SK-N-SH treated with all-trans-retinoic acid at 6 μM for 48 hours (cell line): ENCODE data around the gene AMPH.

Experiments used
- ATAC-seq: fragments of 200-7000 bp; cut with Tn5 transposase; 3 replicates; pipeline ENCODE4 v1.9.1; 2020; ENCODE audit warnings: mild to moderate bottlenecking, moderate library complexity
- ARNTL ChIP-seq: fragments of 450-650 bp; formaldehyde crosslinking; IDR thresholded peaks from 2 replicates; pipeline ENCODE4 v1.5.0; 2020; ENCODE audit warnings: low read depth, mild to moderate bottlenecking, moderate library complexity, borderline replicate concordance
- BACH2 ChIP-seq: fragments of 250-450 bp; sonication (Bioruptor Pico); IDR thresholded peaks from 2 replicates; pipeline ENCODE4 v1.9.0; 2021; ENCODE audit warnings: mild to moderate bottlenecking, borderline replicate concordance
- ESRRG ChIP-seq: fragments of 250-450 bp; sonication (Bioruptor Pico); IDR thresholded peaks from 2 replicates; pipeline ENCODE4 v1.6.1; 2021; ENCODE audit warnings: mild to moderate bottlenecking
- GLIS3 ChIP-seq: fragments of 250-450 bp; sonication (Bioruptor Pico); IDR thresholded peaks from 2 replicates; pipeline ENCODE4 v1.5.0; 2020; ENCODE audit warnings: mild to moderate bottlenecking, moderate library complexity
- ISL1 ChIP-seq: fragments of 250-450 bp; sonication (Bioruptor Pico); IDR thresholded peaks from 2 replicates; pipeline ENCODE4 v2.1.2; 2022; ENCODE audit warnings: mild to moderate bottlenecking, moderate library complexity
- OSR1 ChIP-seq: fragments of 250-450 bp; sonication (Bioruptor Pico); IDR thresholded peaks from 2 replicates; pipeline ENCODE4 v1.8.0; 2022; ENCODE audit warnings: moderate library complexity, mild to moderate bottlenecking, inconsistent platforms
- PPARA ChIP-seq: fragments of 250-450 bp; sonication (Bioruptor Pico); IDR thresholded peaks from 2 replicates; pipeline ENCODE4 v1.5.0; 2020; ENCODE audit warnings: mild to moderate bottlenecking, borderline replicate concordance
- RARB ChIP-seq: fragments of 250-450 bp; sonication (Bioruptor Pico); IDR thresholded peaks from 2 replicates; pipeline ENCODE4 v1.8.0; 2021; ENCODE audit warnings: mild to moderate bottlenecking, moderate library complexity
- TOX ChIP-seq: fragments of 250-450 bp; sonication (Bioruptor Pico); IDR thresholded peaks from 2 replicates; pipeline ENCODE4 v1.8.0; 2021; ENCODE audit warnings: mild to moderate bottlenecking, moderate library complexity, borderline replicate concordance
- ZC3H10 ChIP-seq: fragments of 250-450 bp; sonication (Bioruptor Pico); IDR thresholded peaks from 2 replicates; pipeline ENCODE4 v1.5.1; 2021; ENCODE audit warnings: mild to moderate bottlenecking, moderate library complexity
- ZFP30 ChIP-seq: fragments of 450-650 bp; formaldehyde crosslinking; IDR thresholded peaks from 2 replicates; pipeline ENCODE4 v1.5.0; 2022; ENCODE audit warnings: mild to moderate bottlenecking, moderate library complexity
- ZNF565 ChIP-seq: fragments of 450-650 bp; formaldehyde crosslinking; conservative IDR thresholded peaks from 2 replicates; pipeline ENCODE4 v1.5.0; 2020; ENCODE audit warnings: low read depth, mild to moderate bottlenecking, moderate library complexity
- ZNF70 ChIP-seq: fragments of 450-650 bp; formaldehyde crosslinking; IDR thresholded peaks from 2 replicates; pipeline ENCODE4 v1.5.0; 2020; ENCODE audit warnings: mild to moderate bottlenecking, moderate library complexity
- ZNF8 ChIP-seq: fragments of 450-650 bp; formaldehyde crosslinking; IDR thresholded peaks from 2 replicates; pipeline ENCODE4 v1.5.0; 2020; ENCODE audit warnings: mild to moderate bottlenecking, moderate library complexity
- TF ChIP-seq, protein P1 (sequence below): fragments of 250-450 bp; sonication (Bioruptor Pico); IDR thresholded peaks from 2 replicates; pipeline ENCODE4 v1.5.0; 2020; ENCODE audit warnings: mild to moderate bottlenecking, moderate library complexity
- TF ChIP-seq, protein P2 (sequence below): fragments of 250-450 bp; sonication (Bioruptor Pico); IDR thresholded peaks from 2 replicates; pipeline ENCODE4 v1.5.1; 2020; ENCODE audit warnings: low read depth, mild to moderate bottlenecking, moderate library complexity
- TF ChIP-seq, protein P3 (sequence below): fragments of 250-450 bp; sonication (Bioruptor Pico); IDR thresholded peaks from 2 replicates; pipeline ENCODE4 v1.8.0; 2020; ENCODE audit warnings: mild to moderate bottlenecking, moderate library complexity, borderline replicate concordance
- TF ChIP-seq, protein P4 (sequence below): fragments of 250-450 bp; sonication (Bioruptor Pico); IDR thresholded peaks from 2 replicates; pipeline ENCODE4 v1.8.0; 2021; ENCODE audit warnings: low read depth, mild to moderate bottlenecking, moderate library complexity, borderline replicate concordance
- TF ChIP-seq, protein P5 (sequence below): fragments of 250-450 bp; sonication (Bioruptor Pico); IDR thresholded peaks from 2 replicates; pipeline ENCODE4 v1.5.1; 2021; ENCODE audit warnings: mild to moderate bottlenecking, moderate library complexity

Gene AMPH

DNA sequence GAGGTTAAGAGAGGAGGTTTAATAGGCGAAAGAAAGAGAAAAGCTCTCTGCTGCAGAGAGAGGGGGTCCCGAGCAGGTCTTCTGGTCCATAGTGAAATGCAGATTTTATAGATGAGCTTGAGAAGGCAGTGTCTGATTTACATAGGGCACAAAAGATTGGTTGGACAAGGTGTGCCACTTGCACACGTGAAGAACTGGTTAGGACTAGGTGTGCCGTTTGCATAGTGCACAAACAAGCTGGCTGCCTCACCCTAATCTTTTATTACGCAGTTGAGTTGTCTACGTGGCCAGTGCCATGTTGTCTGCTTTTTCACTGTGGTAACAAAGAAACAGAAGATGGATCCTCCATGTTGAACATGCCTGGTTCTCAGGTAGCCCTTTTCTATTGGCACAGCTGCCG lies 82.6 kb downstream of the AMPH start (continued):
- TF ChIP-seq, protein P1, sequence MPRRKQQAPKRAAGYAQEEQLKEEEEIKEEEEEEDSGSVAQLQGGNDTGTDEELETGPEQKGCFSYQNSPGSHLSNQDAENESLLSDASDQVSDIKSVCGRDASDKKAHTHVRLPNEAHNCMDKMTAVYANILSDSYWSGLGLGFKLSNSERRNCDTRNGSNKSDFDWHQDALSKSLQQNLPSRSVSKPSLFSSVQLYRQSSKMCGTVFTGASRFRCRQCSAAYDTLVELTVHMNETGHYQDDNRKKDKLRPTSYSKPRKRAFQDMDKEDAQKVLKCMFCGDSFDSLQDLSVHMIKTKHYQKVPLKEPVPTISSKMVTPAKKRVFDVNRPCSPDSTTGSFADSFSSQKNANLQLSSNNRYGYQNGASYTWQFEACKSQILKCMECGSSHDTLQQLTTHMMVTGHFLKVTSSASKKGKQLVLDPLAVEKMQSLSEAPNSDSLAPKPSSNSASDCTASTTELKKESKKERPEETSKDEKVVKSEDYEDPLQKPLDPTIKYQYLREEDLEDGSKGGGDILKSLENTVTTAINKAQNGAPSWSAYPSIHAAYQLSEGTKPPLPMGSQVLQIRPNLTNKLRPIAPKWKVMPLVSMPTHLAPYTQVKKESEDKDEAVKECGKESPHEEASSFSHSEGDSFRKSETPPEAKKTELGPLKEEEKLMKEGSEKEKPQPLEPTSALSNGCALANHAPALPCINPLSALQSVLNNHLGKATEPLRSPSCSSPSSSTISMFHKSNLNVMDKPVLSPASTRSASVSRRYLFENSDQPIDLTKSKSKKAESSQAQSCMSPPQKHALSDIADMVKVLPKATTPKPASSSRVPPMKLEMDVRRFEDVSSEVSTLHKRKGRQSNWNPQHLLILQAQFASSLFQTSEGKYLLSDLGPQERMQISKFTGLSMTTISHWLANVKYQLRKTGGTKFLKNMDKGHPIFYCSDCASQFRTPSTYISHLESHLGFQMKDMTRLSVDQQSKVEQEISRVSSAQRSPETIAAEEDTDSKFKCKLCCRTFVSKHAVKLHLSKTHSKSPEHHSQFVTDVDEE (CRISPR knock-in tag), result no peak
- no peak for TF ChIP-seq GLIS3 (CRISPR knock-in tag)
- no peak for TF ChIP-seq PPARA (CRISPR knock-in tag)
- no peak for TF ChIP-seq ZFP30 (CRISPR knock-in tag)
- TF ChIP-seq ZNF565 (CRISPR knock-in tag), result no peak

DNA sequence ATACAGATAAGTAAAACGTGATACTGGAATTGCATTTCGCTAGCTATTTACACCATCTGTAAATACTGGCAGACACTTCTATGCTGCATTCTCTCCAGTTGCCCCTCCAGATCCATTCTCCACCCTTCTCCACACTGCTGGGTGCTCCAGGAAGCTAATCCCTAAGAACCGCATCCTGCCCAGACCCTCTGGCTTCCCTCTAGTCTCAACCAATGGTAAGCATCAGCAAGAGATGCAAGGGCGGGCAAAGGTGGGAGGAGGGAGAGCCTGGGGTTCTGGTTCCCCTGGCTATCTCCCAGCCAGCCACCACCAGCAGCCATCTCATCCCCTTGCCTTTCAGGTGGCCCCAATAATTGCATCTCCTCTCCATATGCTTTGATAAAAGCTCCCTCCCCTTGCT lies 84.4 kb downstream of the AMPH start:
- ATAC-seq, result no peak
- TF ChIP-seq, protein P1 (CRISPR knock-in tag), result no peak

DNA sequence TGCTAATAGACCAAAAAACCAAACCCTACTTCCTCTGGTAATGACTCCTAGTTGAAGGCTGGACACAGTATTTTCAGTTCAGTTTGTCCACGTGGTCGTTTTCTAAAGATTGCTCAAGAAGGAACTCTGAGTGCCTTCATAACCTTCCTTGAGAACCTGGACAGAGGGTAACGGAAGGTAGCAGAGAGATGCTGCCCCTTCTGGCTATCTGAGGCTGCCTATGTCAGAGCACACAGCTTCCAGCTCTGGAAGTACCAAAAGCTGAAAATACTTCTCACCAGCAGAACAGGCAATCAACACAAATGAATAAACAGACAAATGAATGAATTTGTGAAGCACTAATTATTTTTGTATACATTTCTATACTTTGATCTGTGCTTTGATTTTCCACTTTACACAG lies 85.2 kb downstream of the AMPH start:
- TF ChIP-seq, protein P2, sequence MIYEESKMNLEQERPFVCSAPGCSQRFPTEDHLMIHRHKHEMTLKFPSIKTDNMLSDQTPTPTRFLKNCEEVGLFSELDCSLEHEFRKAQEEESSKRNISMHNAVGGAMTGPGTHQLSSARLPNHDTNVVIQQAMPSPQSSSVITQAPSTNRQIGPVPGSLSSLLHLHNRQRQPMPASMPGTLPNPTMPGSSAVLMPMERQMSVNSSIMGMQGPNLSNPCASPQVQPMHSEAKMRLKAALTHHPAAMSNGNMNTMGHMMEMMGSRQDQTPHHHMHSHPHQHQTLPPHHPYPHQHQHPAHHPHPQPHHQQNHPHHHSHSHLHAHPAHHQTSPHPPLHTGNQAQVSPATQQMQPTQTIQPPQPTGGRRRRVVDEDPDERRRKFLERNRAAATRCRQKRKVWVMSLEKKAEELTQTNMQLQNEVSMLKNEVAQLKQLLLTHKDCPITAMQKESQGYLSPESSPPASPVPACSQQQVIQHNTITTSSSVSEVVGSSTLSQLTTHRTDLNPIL, result no peak
- TF ChIP-seq ESRRG (CRISPR knock-in tag) (no peak), ARNTL (CRISPR knock-in tag) (no peak), ZNF8 (CRISPR knock-in tag) (no peak), TOX (no peak), GLIS3 (CRISPR knock-in tag) (no peak), ZC3H10 (CRISPR knock-in tag) (no peak)
- TF ChIP-seq, protein P1 (CRISPR knock-in tag), result no peak
- TF ChIP-seq, all 23 proteins: peak for 0

DNA sequence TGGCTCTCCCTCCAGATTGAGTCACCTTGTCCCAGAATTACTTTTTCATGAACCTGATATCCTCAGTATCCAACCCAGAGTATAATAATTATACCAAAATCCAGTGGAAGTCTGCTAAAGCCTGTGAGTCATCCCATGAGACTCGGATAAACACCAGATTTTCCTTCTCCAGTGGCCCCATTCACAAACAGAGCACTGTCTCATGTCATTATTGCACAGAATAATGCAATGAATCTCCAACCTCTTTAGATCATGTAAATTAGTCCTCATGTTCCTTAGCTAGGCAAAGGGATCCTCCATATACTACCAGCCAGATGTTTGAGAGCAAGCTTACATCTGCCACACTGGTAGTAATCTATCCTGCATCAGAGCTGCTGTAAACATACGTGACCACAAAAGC lies 89.0 kb downstream of the AMPH start:
- no peak for ATAC-seq
- TF ChIP-seq ZC3H10 (CRISPR knock-in tag), result no peak
- TF ChIP-seq ZNF70 (CRISPR knock-in tag), result no peak
- TF ChIP-seq, protein P3, sequence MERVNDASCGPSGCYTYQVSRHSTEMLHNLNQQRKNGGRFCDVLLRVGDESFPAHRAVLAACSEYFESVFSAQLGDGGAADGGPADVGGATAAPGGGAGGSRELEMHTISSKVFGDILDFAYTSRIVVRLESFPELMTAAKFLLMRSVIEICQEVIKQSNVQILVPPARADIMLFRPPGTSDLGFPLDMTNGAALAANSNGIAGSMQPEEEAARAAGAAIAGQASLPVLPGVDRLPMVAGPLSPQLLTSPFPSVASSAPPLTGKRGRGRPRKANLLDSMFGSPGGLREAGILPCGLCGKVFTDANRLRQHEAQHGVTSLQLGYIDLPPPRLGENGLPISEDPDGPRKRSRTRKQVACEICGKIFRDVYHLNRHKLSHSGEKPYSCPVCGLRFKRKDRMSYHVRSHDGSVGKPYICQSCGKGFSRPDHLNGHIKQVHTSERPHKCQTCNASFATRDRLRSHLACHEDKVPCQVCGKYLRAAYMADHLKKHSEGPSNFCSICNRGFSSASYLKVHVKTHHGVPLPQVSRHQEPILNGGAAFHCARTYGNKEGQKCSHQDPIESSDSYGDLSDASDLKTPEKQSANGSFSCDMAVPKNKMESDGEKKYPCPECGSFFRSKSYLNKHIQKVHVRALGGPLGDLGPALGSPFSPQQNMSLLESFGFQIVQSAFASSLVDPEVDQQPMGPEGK, result no peak
- TF ChIP-seq ESRRG (CRISPR knock-in tag), result no peak
- TF ChIP-seq OSR1, result no peak
- TF ChIP-seq, protein P4, sequence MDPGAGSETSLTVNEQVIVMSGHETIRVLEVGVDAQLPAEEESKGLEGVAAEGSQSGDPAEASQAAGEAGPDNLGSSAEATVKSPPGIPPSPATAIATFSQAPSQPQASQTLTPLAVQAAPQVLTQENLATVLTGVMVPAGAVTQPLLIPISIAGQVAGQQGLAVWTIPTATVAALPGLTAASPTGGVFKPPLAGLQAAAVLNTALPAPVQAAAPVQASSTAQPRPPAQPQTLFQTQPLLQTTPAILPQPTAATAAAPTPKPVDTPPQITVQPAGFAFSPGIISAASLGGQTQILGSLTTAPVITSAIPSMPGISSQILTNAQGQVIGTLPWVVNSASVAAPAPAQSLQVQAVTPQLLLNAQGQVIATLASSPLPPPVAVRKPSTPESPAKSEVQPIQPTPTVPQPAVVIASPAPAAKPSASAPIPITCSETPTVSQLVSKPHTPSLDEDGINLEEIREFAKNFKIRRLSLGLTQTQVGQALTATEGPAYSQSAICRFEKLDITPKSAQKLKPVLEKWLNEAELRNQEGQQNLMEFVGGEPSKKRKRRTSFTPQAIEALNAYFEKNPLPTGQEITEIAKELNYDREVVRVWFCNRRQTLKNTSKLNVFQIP, result no peak
- no peak for TF ChIP-seq TOX
- no peak for TF ChIP-seq BACH2
- TF ChIP-seq ARNTL (CRISPR knock-in tag), result no peak
- no peak for TF ChIP-seq ZNF8 (CRISPR knock-in tag)
- TF ChIP-seq, protein P5, sequence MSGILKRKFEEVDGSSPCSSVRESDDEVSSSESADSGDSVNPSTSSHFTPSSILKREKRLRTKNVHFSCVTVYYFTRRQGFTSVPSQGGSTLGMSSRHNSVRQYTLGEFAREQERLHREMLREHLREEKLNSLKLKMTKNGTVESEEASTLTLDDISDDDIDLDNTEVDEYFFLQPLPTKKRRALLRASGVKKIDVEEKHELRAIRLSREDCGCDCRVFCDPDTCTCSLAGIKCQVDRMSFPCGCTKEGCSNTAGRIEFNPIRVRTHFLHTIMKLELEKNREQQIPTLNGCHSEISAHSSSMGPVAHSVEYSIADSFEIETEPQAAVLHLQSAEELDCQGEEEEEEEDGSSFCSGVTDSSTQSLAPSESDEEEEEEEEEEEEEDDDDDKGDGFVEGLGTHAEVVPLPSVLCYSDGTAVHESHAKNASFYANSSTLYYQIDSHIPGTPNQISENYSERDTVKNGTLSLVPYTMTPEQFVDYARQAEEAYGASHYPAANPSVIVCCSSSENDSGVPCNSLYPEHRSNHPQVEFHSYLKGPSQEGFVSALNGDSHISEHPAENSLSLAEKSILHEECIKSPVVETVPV (CRISPR knock-in tag), result no peak
- no peak for TF ChIP-seq RARB
- no peak for TF ChIP-seq ISL1
- TF ChIP-seq, protein P2, result no peak
- TF ChIP-seq ZNF565 (CRISPR knock-in tag), result no peak

More for the DNA sequence above, 85.2 kb downstream of the AMPH start:
- ATAC-seq, result no peak
